ENCODE data around the gene MRPS35. TPM values are rescaled to one million over a fixed set of nuclear protein-coding genes. Genes with fewer than 3 reads are reported as not detected.

Gene MRPS35
- total RNA-seq, 4 donors from 2014 or later = 30.7 to 78.8 (median 63.8) TPM

GRCh38 chr12:27796128-27796527 is 85.5 kb downstream of the MRPS35 start:
- in situ Hi-C loops (cut with MboI; ENCODE audit: low pct_ligation_motif_present in 1 of 4, low pct_unique_long_range_greater_than_20kb in 1 of 4, low sequenced_read_pairs in 3 of 4) = no loop called here
- 80 to 87% methylated on average over 6 to 7 of the region's 7 CpGs for WGBS, 2 donors (ENCODE audit: low coverage in 1 of 2)

GRCh38 chr12:27797301-27798025 is 86.8 kb downstream of the MRPS35 start:
- no peak overlapping the region for H3K27ac ChIP-seq
- 96 to 100% methylated on average over 6 to 24 of the region's 24 CpGs for WGBS, 2 donors (ENCODE audit: low coverage in 1 of 2)
- H3K36me3 ChIP-seq = peaks cover 0 to 47% (median 17%) of the 10 kb centered on the region in 4 donors
- DNase-seq = no peak
- no peaks in the 10 kb centered on the region for H3K9me3 ChIP-seq
- intact Hi-C loops (cut with DNase I; ENCODE audit: low total_unique reads) (no loop called here), in situ Hi-C loops (cut with MboI; ENCODE audit: low pct_ligation_motif_present in 1 of 4, low pct_unique_long_range_greater_than_20kb in 1 of 4, low sequenced_read_pairs in 3 of 4) (no loop called here)
- no peaks in the 10 kb centered on the region for H3K27me3 ChIP-seq
- H3K4me1 ChIP-seq = no peaks in the 10 kb centered on the region
- TF ChIP-seq POLR2AphosphoS5 (IDR thresholded peaks at IDR 0.05) (no peak), CTCF (IDR thresholded peaks at IDR 0.05) (no peak), POLR2A (IDR thresholded peaks at IDR 0.05) (no peak), EP300 (IDR thresholded peaks at IDR 0.05; ENCODE audit: low read depth) (no peak)
- no peak overlapping the region for H3K4me3 ChIP-seq

More at GRCh38 chr12:27796128-27796527, 85.5 kb downstream of the MRPS35 start:
- no peaks in the 10 kb centered on the region for H3K27me3 ChIP-seq
- no peaks in the 10 kb centered on the region for H3K4me1 ChIP-seq
- peaks cover 0 to 47% (median 18%) of the 10 kb centered on the region in 4 donors for H3K36me3 ChIP-seq
- TF ChIP-seq EP300 (IDR thresholded peaks at IDR 0.05; ENCODE audit: low read depth) (no peak), CTCF (IDR thresholded peaks at IDR 0.05) (no peak), POLR2AphosphoS5 (IDR thresholded peaks at IDR 0.05) (no peak)
- DNase-seq = no peak
- intact Hi-C loops (cut with DNase I; ENCODE audit: low total_unique reads) = no loop called here
- H3K9me3 ChIP-seq = no peaks in the 10 kb centered on the region
- H3K4me3 ChIP-seq = no peak overlapping the region
- H3K27ac ChIP-seq = peak overlapping the region in 1 of 4 donors; percentile 6

GRCh38 chr12:27800819-27801218 is 90.2 kb downstream of the MRPS35 start:
- H3K27me3 ChIP-seq = no peaks in the 10 kb centered on the region
- no peak for DNase-seq
- no peak overlapping the region for H3K4me3 ChIP-seq
- no peak for TF ChIP-seq POLR2AphosphoS5 (IDR thresholded peaks at IDR 0.05)
- TF ChIP-seq EP300 (IDR thresholded peaks at IDR 0.05; ENCODE audit: low read depth) = no peak
- no peak for TF ChIP-seq CTCF (IDR thresholded peaks at IDR 0.05)
- TF ChIP-seq POLR2A (IDR thresholded peaks at IDR 0.05) = no peak
- no peak overlapping the region for H3K27ac ChIP-seq
- in situ Hi-C loops (cut with MboI; ENCODE audit: low pct_ligation_motif_present in 1 of 4, low pct_unique_long_range_greater_than_20kb in 1 of 4, low sequenced_read_pairs in 3 of 4) = no loop called here
- no peaks in the 10 kb centered on the region for H3K4me1 ChIP-seq
- H3K36me3 ChIP-seq = peaks cover 0 to 34% (median 11%) of the 10 kb centered on the region in 4 donors
- intact Hi-C loops (cut with DNase I; ENCODE audit: low total_unique reads) = no loop called here
- H3K9me3 ChIP-seq = no peaks in the 10 kb centered on the region
- WGBS, 2 donors (ENCODE audit: low coverage in 1 of 2) = 89 to 91% methylated on average over 3 of the region's 3 CpGs

GRCh38 chr12:27801630-27802029 is 91.0 kb downstream of the MRPS35 start:
- 84 to 87% methylated on average over 5 of the region's 5 CpGs for WGBS, 2 donors (ENCODE audit: low coverage in 1 of 2)
- in situ Hi-C loops (cut with MboI; ENCODE audit: low pct_ligation_motif_present in 1 of 4, low pct_unique_long_range_greater_than_20kb in 1 of 4, low sequenced_read_pairs in 3 of 4) = no loop called here

More at GRCh38 chr12:27801630-27802029, 91.0 kb downstream of the MRPS35 start:
- no peak overlapping the region for H3K4me3 ChIP-seq
- DNase-seq = no peak
- no peak overlapping the region for H3K27ac ChIP-seq
- H3K36me3 ChIP-seq = peaks cover 0 to 26% (median 9%) of the 10 kb centered on the region in 4 donors
- no peaks in the 10 kb centered on the region for H3K9me3 ChIP-seq
- no peaks in the 10 kb centered on the region for H3K4me1 ChIP-seq
- intact Hi-C loops (cut with DNase I; ENCODE audit: low total_unique reads) = no loop called here
- H3K27me3 ChIP-seq = no peaks in the 10 kb centered on the region
- no peak for TF ChIP-seq EP300 (IDR thresholded peaks at IDR 0.05; ENCODE audit: low read depth)
- no peak for TF ChIP-seq CTCF (IDR thresholded peaks at IDR 0.05)
- no peak for TF ChIP-seq POLR2AphosphoS5 (IDR thresholded peaks at IDR 0.05)
- no peak for TF ChIP-seq POLR2A (IDR thresholded peaks at IDR 0.05)

All from transverse colon (tissue), 4 donors.